ENCODE data around the gene CNTN3. TPM values are rescaled to one million over a fixed set of nuclear protein-coding genes. Genes with fewer than 3 reads are reported as not detected.

CNTN3 gene
- total RNA-seq, 4 donors from 2014 or later: 1.0 to 17.3 (median 4.7) TPM

- H3K36me3 ChIP-seq: no peaks in the 10 kb centered on the region
- WGBS, 2 donors (ENCODE audit: low coverage in 1 of 2): 66 to 72% methylated on average over 2 of the region's 2 CpGs
- no peaks in the 10 kb centered on the region for H3K4me1 ChIP-seq
- H3K4me3 ChIP-seq: no peak overlapping the region
- no peak overlapping the region for H3K27ac ChIP-seq
- no peaks in the 10 kb centered on the region for H3K27me3 ChIP-seq
- no peaks in the 10 kb centered on the region for H3K9me3 ChIP-seq
- no peak for ATAC-seq
- TF ChIP-seq POLR2AphosphoS5 (IDR thresholded peaks at IDR 0.05) (no peak), POLR2A (IDR thresholded peaks at IDR 0.05) (no peak), EP300 (IDR thresholded peaks at IDR 0.05) (no peak)
- TF ChIP-seq, protein P1, sequence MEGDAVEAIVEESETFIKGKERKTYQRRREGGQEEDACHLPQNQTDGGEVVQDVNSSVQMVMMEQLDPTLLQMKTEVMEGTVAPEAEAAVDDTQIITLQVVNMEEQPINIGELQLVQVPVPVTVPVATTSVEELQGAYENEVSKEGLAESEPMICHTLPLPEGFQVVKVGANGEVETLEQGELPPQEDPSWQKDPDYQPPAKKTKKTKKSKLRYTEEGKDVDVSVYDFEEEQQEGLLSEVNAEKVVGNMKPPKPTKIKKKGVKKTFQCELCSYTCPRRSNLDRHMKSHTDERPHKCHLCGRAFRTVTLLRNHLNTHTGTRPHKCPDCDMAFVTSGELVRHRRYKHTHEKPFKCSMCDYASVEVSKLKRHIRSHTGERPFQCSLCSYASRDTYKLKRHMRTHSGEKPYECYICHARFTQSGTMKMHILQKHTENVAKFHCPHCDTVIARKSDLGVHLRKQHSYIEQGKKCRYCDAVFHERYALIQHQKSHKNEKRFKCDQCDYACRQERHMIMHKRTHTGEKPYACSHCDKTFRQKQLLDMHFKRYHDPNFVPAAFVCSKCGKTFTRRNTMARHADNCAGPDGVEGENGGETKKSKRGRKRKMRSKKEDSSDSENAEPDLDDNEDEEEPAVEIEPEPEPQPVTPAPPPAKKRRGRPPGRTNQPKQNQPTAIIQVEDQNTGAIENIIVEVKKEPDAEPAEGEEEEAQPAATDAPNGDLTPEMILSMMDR (IDR thresholded peaks at IDR 0.05): no peak
Measured at GRCh38 chr3:74626011-74626410, 11.6 kb upstream of the CNTN3 start.

DNA sequence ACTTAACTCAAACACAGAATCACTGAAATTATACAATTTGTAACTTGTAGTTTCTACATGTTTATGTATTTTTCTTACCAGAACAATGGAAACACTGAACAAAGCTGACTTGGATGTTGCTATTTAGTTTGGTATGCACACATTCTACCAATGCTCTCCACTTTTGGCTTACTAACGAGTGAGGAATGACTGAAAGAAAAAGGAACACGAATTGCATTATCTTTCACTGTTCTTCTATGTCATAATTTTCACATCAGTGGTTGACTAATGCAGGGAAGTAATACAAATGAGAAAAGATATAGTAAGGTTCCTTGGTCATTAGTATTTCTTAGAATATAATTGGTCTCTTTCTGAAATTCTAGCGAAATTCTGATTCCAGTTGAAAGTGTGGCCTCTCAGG lies 9.8 kb upstream of the CNTN3 start:
- H3K27ac ChIP-seq: no peak overlapping the region
- no peaks in the 10 kb centered on the region for H3K4me1 ChIP-seq
- ATAC-seq: no peak
- WGBS, 2 donors (ENCODE audit: low coverage in 1 of 2): 63 to 83% methylated on average over 3 of the region's 3 CpGs
- no peaks in the 10 kb centered on the region for H3K9me3 ChIP-seq
- TF ChIP-seq POLR2A (IDR thresholded peaks at IDR 0.05) (no peak), EP300 (IDR thresholded peaks at IDR 0.05) (no peak), POLR2AphosphoS5 (IDR thresholded peaks at IDR 0.05) (no peak)
- TF ChIP-seq, protein P1 (IDR thresholded peaks at IDR 0.05): no peak
- H3K27me3 ChIP-seq: no peaks in the 10 kb centered on the region
- H3K36me3 ChIP-seq: no peaks in the 10 kb centered on the region
- no peak overlapping the region for H3K4me3 ChIP-seq

DNA sequence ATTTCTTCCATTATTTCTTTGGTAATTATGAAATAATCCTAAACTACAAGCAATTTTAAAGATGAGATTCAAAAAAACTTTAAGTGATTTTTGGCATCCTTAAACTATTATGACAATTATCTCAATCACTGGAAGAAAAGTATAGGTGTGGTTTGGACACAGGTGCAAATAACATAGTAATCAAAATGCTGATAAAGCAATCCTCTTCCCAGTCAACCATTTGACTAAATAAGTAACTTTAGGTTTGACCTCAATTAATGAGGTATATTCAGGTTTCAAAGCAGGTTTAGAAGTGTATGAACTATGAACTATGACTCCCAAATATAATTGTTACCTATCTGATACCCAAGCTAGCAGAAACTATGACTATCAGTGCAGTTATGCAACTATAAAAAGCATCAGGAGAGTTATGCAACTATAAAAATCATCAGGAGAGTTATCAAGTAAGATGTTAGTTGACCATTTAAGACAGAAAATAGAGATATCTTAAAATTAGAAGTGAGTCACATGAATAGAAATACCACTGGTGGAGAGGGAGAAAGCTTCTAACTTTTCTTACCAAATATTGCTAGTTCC lies 8.9 kb upstream of the CNTN3 start:
- no peak overlapping the region for H3K27ac ChIP-seq

GRCh38 chr3:74621581-74621980 lies 7.1 kb upstream of the CNTN3 start:
- WGBS, 2 donors (ENCODE audit: low coverage in 1 of 2): 64 to 83% methylated on average over 1 of the region's 1 CpG
- TF ChIP-seq, protein P1 (IDR thresholded peaks at IDR 0.05): no peak
- TF ChIP-seq EP300 (IDR thresholded peaks at IDR 0.05) (no peak), POLR2AphosphoS5 (IDR thresholded peaks at IDR 0.05) (no peak), POLR2A (IDR thresholded peaks at IDR 0.05) (no peak)
- no peak for ATAC-seq

More for the DNA sequence above, 8.9 kb upstream of the CNTN3 start:
- Histone ChIP-seq H3K4me1 (no peaks in the 10 kb centered on the region), H3K4me3 (no peak overlapping the region), H3K9me3 (no peaks in the 10 kb centered on the region), H3K27me3 (no peaks in the 10 kb centered on the region), H3K36me3 (no peaks in the 10 kb centered on the region)
- TF ChIP-seq, protein P1 (IDR thresholded peaks at IDR 0.05): no peak
- TF ChIP-seq EP300 (IDR thresholded peaks at IDR 0.05) (no peak), POLR2AphosphoS5 (IDR thresholded peaks at IDR 0.05) (no peak), POLR2A (IDR thresholded peaks at IDR 0.05) (no peak)
- ATAC-seq: no peak

DNA sequence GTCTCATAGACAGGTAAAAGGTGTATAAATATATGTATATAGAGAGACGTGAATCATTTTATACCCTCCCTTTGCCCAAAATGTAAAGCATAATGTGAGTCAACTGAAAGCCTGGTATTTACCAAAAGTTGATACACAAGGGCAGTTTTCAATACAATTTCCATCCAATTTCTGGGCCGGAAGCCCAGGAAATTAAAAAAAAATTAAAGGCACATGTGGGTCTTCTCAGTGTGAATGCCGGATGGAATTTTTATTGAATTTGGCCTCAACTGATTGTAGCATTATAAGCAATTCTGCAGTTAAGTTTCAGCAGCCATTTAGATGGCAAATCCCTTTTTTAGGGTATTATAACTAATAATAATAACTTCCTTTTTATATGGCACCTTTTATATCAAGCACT lies 3.3 kb upstream of the CNTN3 start:
- H3K36me3 ChIP-seq: no peaks in the 10 kb centered on the region
- H3K4me3 ChIP-seq: no peak overlapping the region
- H3K27me3 ChIP-seq: peaks cover 19% of the 10 kb centered on the region
- 42 to 52% methylated on average over 3 of the region's 3 CpGs for WGBS, 2 donors (ENCODE audit: low coverage in 1 of 2)
- TF ChIP-seq, protein P1 (IDR thresholded peaks at IDR 0.05): no peak
- TF ChIP-seq POLR2AphosphoS5 (IDR thresholded peaks at IDR 0.05) (no peak), EP300 (IDR thresholded peaks at IDR 0.05) (no peak), POLR2A (IDR thresholded peaks at IDR 0.05) (no peak)
- H3K4me1 ChIP-seq: peaks cover 0 to 9% (median 0%) of the 10 kb centered on the region in 3 donors
- no peak for ATAC-seq
- no peaks in the 10 kb centered on the region for H3K9me3 ChIP-seq
- H3K27ac ChIP-seq: no peak overlapping the region

More at GRCh38 chr3:74621581-74621980, 7.1 kb upstream of the CNTN3 start:
- Histone ChIP-seq H3K27me3 (no peaks in the 10 kb centered on the region), H3K9me3 (no peaks in the 10 kb centered on the region), H3K4me3 (no peak overlapping the region), H3K36me3 (no peaks in the 10 kb centered on the region), H3K4me1 (no peaks in the 10 kb centered on the region), H3K27ac (no peak overlapping the region)

All from gastroesophageal sphincter (tissue), 4 donors.